ENCODE results near the gene VOPP1.
"Not testable (repeated sequence)": the region's sequence is repeated elsewhere in the genome, so short reads cannot be mapped to it uniquely, and the experiment has no call there.

DNA sequence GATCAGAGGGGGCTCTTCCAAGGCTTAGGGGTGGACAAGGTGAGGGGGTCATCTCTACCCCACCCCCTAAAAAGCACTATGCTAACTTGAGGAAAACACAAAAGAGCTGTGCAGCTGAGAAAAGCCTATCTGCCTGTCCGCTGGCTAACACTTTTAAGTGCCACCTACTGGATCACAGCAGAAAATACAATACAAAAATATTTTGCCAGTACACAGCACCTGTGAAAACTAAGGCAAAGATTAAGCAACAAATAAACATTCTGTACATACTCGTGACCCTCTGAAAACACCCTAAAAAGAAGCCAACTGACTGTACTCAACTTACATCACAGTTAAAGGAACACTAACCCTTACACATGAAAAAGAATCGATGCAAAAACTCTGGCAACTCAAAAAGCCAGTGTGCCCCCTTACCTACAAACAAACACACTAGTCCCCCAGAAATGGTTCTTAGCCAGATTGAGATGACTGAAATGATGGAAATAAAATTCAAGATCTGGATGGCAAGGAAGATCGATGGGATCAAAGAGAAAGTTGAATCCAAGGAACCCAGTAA lies 25.7 kb upstream of the VOPP1 start:
- TF ChIP-seq, protein P1, sequence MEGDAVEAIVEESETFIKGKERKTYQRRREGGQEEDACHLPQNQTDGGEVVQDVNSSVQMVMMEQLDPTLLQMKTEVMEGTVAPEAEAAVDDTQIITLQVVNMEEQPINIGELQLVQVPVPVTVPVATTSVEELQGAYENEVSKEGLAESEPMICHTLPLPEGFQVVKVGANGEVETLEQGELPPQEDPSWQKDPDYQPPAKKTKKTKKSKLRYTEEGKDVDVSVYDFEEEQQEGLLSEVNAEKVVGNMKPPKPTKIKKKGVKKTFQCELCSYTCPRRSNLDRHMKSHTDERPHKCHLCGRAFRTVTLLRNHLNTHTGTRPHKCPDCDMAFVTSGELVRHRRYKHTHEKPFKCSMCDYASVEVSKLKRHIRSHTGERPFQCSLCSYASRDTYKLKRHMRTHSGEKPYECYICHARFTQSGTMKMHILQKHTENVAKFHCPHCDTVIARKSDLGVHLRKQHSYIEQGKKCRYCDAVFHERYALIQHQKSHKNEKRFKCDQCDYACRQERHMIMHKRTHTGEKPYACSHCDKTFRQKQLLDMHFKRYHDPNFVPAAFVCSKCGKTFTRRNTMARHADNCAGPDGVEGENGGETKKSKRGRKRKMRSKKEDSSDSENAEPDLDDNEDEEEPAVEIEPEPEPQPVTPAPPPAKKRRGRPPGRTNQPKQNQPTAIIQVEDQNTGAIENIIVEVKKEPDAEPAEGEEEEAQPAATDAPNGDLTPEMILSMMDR (IDR thresholded peaks at IDR 0.05), result peak; percentile 22 to 41 (median 35)
- not testable (repeated sequence) for TF ChIP-seq POLR2A (IDR thresholded peaks at IDR 0.05; ENCODE audit: low read depth); POLR2AphosphoS5 (IDR thresholded peaks at IDR 0.05)
